GM12878 (cell line): ENCODE results near the gene C1orf141. TPM values are rescaled to one million over a fixed set of nuclear protein-coding genes. Genes with fewer than 3 reads are reported as not detected.
A peak's percentile ranks its signal among the peaks of the same experiment; 100 is the strongest.

Experiments
- ATAC-seq: fragments of 200-7000 bp; cut with Tn5 transposase; 3 replicates; pipeline ENCODE4 v1.9.1; 2020; ENCODE audit warnings: mild to moderate bottlenecking, moderate library complexity
- BruUV-seq: library from RNA; stranded (reverse); fragments of 400-500 nt; replicated peaks from 2 replicates; lab custom pipeline; 2021; lab: Mats Ljungman, UMichigan
- CTCF ChIA-PET: fragments of 300-600 bp; sonication (Branson Sonifier 250); formaldehyde crosslinking; extraction: SDS; loops from one replicate; lab custom pipeline; 2021; ENCODE audit warnings: inconsistent platforms; lab: Yijun Ruan, JAX
- POLR2A ChIA-PET: fragments of 350-600 bp; formaldehyde crosslinking; extraction: SDS; loops from one replicate; lab custom pipeline; 2021; ENCODE audit warnings: inconsistent platforms; lab: Charles Lee
- RAD21 ChIA-PET: fragments of 300-600 bp; sonication (Branson Sonifier 250); formaldehyde crosslinking; loops from one replicate; lab custom pipeline; 2023; ENCODE audit warnings: antibody characterized with exemption; ENCODE audit not compliant: unreplicated experiment; lab: Charles Lee
- SMC1A ChIA-PET: fragments of 300-600 bp; sonication (Branson Sonifier 250); formaldehyde crosslinking; loops from one replicate; lab custom pipeline; 2023; ENCODE audit not compliant: unreplicated experiment, uncharacterized antibody; lab: Charles Lee
- DNase-seq: peaks from one replicate; pipeline ENCODE4 v3.0.0-alpha.2; 2011; ENCODE audit warnings: low read depth, low spot score
- FAIRE-seq: peaks from 3 replicates; lab custom pipeline; 2011; peaks lifted over from hg19 to GRCh38; lab: Jason Lieb, UNC
- H2AFZ ChIP-seq: 2 replicates; pipeline ENCODE4 v1.6.0; 2011; ENCODE audit warnings: low read depth, low read length, control low read depth; ENCODE audit not compliant: control insufficient read depth
- H3K27ac ChIP-seq: 2 replicates; pipeline ENCODE4 v1.5.1; 2011; ENCODE audit warnings: control low read depth; ENCODE audit not compliant: control insufficient read depth, insufficient read depth
- H3K27me3 ChIP-seq, 2 experiments: replicated peaks in 1 of 2; 2 replicates each; pipeline versions ENCODE4 v1.6.0 to v1.6.1; 2011; ENCODE audit warnings: low read length in 1 of 2; ENCODE audit not compliant: control insufficient read depth in 2 of 2, insufficient read depth in 2 of 2
- H3K36me3 ChIP-seq, 2 experiments: 2 replicates each; pipeline ENCODE4 v1.5.1; 2011; ENCODE audit warnings: low read length in 1 of 2; ENCODE audit not compliant: control insufficient read depth in 2 of 2, insufficient read depth in 2 of 2
- H3K4me1 ChIP-seq: 2 replicates; pipeline ENCODE4 v1.6.1; 2011; ENCODE audit warnings: mild to moderate bottlenecking, low read length, moderate library complexity, mixed read lengths; ENCODE audit not compliant: control insufficient read depth, insufficient read depth
- H3K4me2 ChIP-seq: 2 replicates; pipeline ENCODE4 v1.6.0; 2011; ENCODE audit warnings: control low read depth; ENCODE audit not compliant: control insufficient read depth, insufficient read depth
- H3K4me3 ChIP-seq: fragments of 200-600 bp; sonication (generic); 2 replicates; pipeline ENCODE4 v1.5.1; 2016
- H3K79me2 ChIP-seq: 2 replicates; pipeline ENCODE4 v1.6.0; 2011; ENCODE audit warnings: low read length; ENCODE audit not compliant: control insufficient read depth, insufficient read depth
- H3K9ac ChIP-seq: 2 replicates; pipeline ENCODE4 v1.8.0; 2011; ENCODE audit warnings: low read length, control low read depth, mixed read lengths; ENCODE audit not compliant: control insufficient read depth, insufficient read depth
- H3K9me3 ChIP-seq: replicated peaks from 3 replicates; pipeline ENCODE4 v1.5.1; 2011; ENCODE audit warnings: mild to moderate bottlenecking, low read length; ENCODE audit not compliant: control insufficient read depth, insufficient read depth
- H4K20me1 ChIP-seq: 2 replicates; pipeline ENCODE4 v1.6.0; 2011; ENCODE audit not compliant: control insufficient read depth, insufficient read depth
- CHD1 ChIP-seq: IDR thresholded peaks from 2 replicates; pipeline ENCODE4 v1.6.1; 2012; ENCODE audit warnings: low read depth, low read length, improper control_type of control experiment
- EP300 ChIP-seq, 2 experiments: fragments of 150-350 bp in 1 of 2; IDR thresholded peaks; 2 replicates each; pipeline ENCODE4 v1.6.1; 2011 to 2012; ENCODE audit warnings: low read depth in 2 of 2, low read length in 2 of 2, borderline replicate concordance in 1 of 2, improper control_type of control experiment in 1 of 2, inconsistent platforms in 1 of 2; ENCODE audit not compliant: control insufficient read depth in 1 of 2
- HDGF ChIP-seq: fragments of 450-650 bp; IDR thresholded peaks from 2 replicates; pipeline ENCODE4 v1.6.1; 2016; ENCODE audit warnings: antibody characterized with exemption
- IRF3 ChIP-seq: fragments of 450-650 bp; IDR thresholded peaks from 2 replicates; pipeline ENCODE4 v1.6.1; 2014; ENCODE audit warnings: mild to moderate bottlenecking
- PRDM15 ChIP-seq: fragments of 450-650 bp; formaldehyde crosslinking; IDR thresholded peaks from 2 replicates; pipeline ENCODE4 v1.4.0; 2020; ENCODE audit warnings: mild to moderate bottlenecking, moderate library complexity
- TCF12 ChIP-seq: IDR thresholded peaks from 2 replicates; pipeline ENCODE4 v1.6.1; 2011; ENCODE audit warnings: low read depth, mild to moderate bottlenecking, low read length
- ZBTB4 ChIP-seq: fragments of 450-650 bp; formaldehyde crosslinking; IDR thresholded peaks from 2 replicates; pipeline ENCODE4 v1.4.0; 2022; ENCODE audit warnings: mild to moderate bottlenecking, moderate library complexity
- WGBS: methylation state at CpG from one replicate; pipeline ENCODE4 v1.1.6; 2016; ENCODE audit warnings: low lambda C conversion rate; ENCODE audit not compliant: insufficient replicate concordance, insufficient coverage; ENCODE audit errors: missing lambda C conversion rate; 5-methylcytosine and 5-hydroxymethylcytosine counted together
- in situ Hi-C: fragments of 300-500 bp; cut with MboI; formaldehyde crosslinking; loops from 9 replicates; pipeline ENCODE4 v1.14.3; 2018; ENCODE audit warnings: mixed read lengths
- intact Hi-C: fragments of 100-400 bp; cut with micrococcal nuclease; formaldehyde crosslinking; loops from one replicate; pipeline ENCODE4 v1.14.2; 2022; ENCODE audit not compliant: unreplicated experiment
- polyA plus RNA-seq, 11 experiments: library from polyadenylated mRNA; depleted of rRNA in 4 of 11; unstranded in 6 of 11; stranded (reverse) in 5 of 11; fragments of >200 nt; fragmentation: Nextera tagmentation in 4 of 11; fragmentation: Illumina TruSeq in 1 of 11; extraction: Ambion mirVana in 4 of 11; extraction: Trizol in 1 of 11; gene quantifications; 1 replicate in 1 of 11; 2 replicates in 10 of 11; pipeline versions ENCODE4 v1.2.1 to v1.2.3, GENCODE V29; 2011 to 2016; ENCODE audit warnings: inconsistent platforms in 2 of 11, missing spikeins in 2 of 11, low read depth in 1 of 11
- total RNA-seq, 4 experiments: library from RNA; depleted of rRNA in 3 of 4; stranded (reverse); fragments of >200 nt in 3 of 4; fragmentation: Illumina TruSeq in 1 of 4; extraction: Trizol in 1 of 4; gene quantifications; 2 replicates each; pipeline versions ENCODE4 v1.2.1 to v1.2.3, GENCODE V29; 2013 to 2021

Gene C1orf141
- total and polyA plus RNA-seq, 10 of the 15 experiments (the other 5 are each of a cell fraction or from before 2014, with no cell fraction given) = not detected

- 0 out of 2 replicates have a peak, but pooled peaks have one; percentile 38 for TF ChIP-seq TCF12
- no peak for TF ChIP-seq HDGF
Measured at GRCh38 chr1:67171978-67172377, 37.2 kb upstream of the C1orf141 start (continued).

GRCh38 chr1:67171574-67171955, 36.8 kb upstream of the C1orf141 start:
- in situ Hi-C loops = loop anchor here (25.0 kb wide), 2 partner anchors 784 to 884 kb away; no protein-coding TSS in a partner anchor
- TF ChIP-seq PRDM15 (CRISPR knock-in tag) (peak; percentile 83), IRF3 (no peak), CHD1 (0 out of 2 replicates have a peak, but pooled peaks have one; percentile 68), EP300 (IDR thresholded peaks at IDR 0.05; ENCODE audit: borderline replicate concordance in 1 of 2, control insufficient read depth in 1 of 2, low read depth in 2 of 2, low read length in 2 of 2) (0 out of 4 replicates have a peak, but pooled peaks of 1 of the 2 experiments have one; percentile 22), ZBTB4 (CRISPR knock-in tag) (peak; percentile 94)

More at GRCh38 chr1:67171574-67171955, 36.8 kb upstream of the C1orf141 start:
- H4K20me1 ChIP-seq = no peaks in the 10 kb centered on the region
- no peak overlapping the region; the same call in 1 of the 2 replicates for H2AFZ ChIP-seq
- RAD21 ChIA-PET = interaction anchor here (0.6 to 6.0 kb wide), 6 partner anchors 13 to 167 kb away, joined by 3 to 93 read pairs (median 6); no protein-coding TSS in a partner anchor
- H3K4me1 ChIP-seq = peaks cover 16% of the 10 kb centered on the region
- H3K9ac ChIP-seq = no peak overlapping the region
- no peaks in the 10 kb centered on the region for H3K36me3 ChIP-seq
- no TSS peak for BruUV-seq
- CTCF ChIA-PET = interaction anchor here (1.0 to 7.3 kb wide), 4 partner anchors 11 to 41 kb away, joined by 5 to 163 read pairs (median 14); no protein-coding TSS in a partner anchor
- H3K27ac ChIP-seq = no peak overlapping the region; the same call in 1 of the 2 replicates
- POLR2A ChIA-PET = interaction anchor here (0.8 to 1.1 kb wide), 3 partner anchors 19 to 41 kb away, joined by 3 to 4 read pairs (median 4); no protein-coding TSS in a partner anchor
- H3K4me2 ChIP-seq = no peak overlapping the region
- no peaks in the 10 kb centered on the region; the same call in 2 of the 3 replicates for H3K9me3 ChIP-seq
- FAIRE-seq = no peak
- no peak for DNase-seq
- SMC1A ChIA-PET = interaction anchor here (0.6 to 8.1 kb wide), 10 partner anchors 9 to 796 kb away, joined by 3 to 40 read pairs (median 5); no protein-coding TSS in a partner anchor
- H3K79me2 ChIP-seq = no peaks in the 10 kb centered on the region
- H3K4me3 ChIP-seq = no peak overlapping the region
- peak; percentile 7 for ATAC-seq
- WGBS = 65% methylated on average over 2 of the region's 2 CpGs
- H3K27me3 ChIP-seq = no peaks in the 10 kb centered on the region
- intact Hi-C loops = loop anchor here (2.0 to 5.0 kb wide), 3 partner anchors 23 to 889 kb away; no protein-coding TSS in a partner anchor
